GM12801 (cell line): ENCODE measurements around the gene KLF12.

Experiments
- TF ChIP-seq, protein P1 (sequence below): IDR thresholded peaks from one replicate; pipeline ENCODE4 v1.5.1; 2011; ENCODE audit warnings: control low read depth; ENCODE audit not compliant: insufficient read length; ENCODE audit errors: extremely low read depth

Gene KLF12

GRCh38 chr13:74090869-74091605, 43.2 kb downstream of the KLF12 start:
- TF ChIP-seq, protein P1, sequence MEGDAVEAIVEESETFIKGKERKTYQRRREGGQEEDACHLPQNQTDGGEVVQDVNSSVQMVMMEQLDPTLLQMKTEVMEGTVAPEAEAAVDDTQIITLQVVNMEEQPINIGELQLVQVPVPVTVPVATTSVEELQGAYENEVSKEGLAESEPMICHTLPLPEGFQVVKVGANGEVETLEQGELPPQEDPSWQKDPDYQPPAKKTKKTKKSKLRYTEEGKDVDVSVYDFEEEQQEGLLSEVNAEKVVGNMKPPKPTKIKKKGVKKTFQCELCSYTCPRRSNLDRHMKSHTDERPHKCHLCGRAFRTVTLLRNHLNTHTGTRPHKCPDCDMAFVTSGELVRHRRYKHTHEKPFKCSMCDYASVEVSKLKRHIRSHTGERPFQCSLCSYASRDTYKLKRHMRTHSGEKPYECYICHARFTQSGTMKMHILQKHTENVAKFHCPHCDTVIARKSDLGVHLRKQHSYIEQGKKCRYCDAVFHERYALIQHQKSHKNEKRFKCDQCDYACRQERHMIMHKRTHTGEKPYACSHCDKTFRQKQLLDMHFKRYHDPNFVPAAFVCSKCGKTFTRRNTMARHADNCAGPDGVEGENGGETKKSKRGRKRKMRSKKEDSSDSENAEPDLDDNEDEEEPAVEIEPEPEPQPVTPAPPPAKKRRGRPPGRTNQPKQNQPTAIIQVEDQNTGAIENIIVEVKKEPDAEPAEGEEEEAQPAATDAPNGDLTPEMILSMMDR: no peak

DNA sequence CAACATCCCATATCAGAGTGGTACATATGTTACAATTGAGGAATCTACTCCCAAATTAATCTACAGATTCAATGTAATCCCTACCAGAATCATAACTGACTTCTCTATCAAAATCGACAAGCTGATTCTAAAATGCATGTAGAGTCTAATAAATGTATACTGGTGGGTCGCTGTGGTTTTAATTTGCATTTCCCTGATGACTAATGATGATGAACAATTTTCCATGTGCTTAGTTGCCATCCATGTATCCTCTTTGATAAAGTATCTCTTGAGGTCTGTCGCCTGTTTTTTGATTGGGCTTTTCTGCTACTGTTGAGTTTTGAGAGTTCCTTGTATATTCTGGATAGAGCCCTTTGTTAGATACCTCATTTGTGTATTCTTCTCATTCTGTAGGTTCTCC, 43.8 kb downstream of the KLF12 start:
- TF ChIP-seq, protein P1: no peak

GRCh38 chr13:74087357-74087756, 46.8 kb downstream of the KLF12 start:
- TF ChIP-seq, protein P1: no peak
